Kidney tubule cell (primary cell): ENCODE data around the gene PCBP3.
"Not testable (repeated sequence)": the region's sequence is repeated elsewhere in the genome, so short reads cannot be mapped to it uniquely, and the experiment has no call there.

ENCODE experiments used
- DNase-seq: peaks from one replicate; pipeline ENCODE4 v3.0.0-alpha.2; 2018; ENCODE audit warnings: low spot score

Gene PCBP3

DNA sequence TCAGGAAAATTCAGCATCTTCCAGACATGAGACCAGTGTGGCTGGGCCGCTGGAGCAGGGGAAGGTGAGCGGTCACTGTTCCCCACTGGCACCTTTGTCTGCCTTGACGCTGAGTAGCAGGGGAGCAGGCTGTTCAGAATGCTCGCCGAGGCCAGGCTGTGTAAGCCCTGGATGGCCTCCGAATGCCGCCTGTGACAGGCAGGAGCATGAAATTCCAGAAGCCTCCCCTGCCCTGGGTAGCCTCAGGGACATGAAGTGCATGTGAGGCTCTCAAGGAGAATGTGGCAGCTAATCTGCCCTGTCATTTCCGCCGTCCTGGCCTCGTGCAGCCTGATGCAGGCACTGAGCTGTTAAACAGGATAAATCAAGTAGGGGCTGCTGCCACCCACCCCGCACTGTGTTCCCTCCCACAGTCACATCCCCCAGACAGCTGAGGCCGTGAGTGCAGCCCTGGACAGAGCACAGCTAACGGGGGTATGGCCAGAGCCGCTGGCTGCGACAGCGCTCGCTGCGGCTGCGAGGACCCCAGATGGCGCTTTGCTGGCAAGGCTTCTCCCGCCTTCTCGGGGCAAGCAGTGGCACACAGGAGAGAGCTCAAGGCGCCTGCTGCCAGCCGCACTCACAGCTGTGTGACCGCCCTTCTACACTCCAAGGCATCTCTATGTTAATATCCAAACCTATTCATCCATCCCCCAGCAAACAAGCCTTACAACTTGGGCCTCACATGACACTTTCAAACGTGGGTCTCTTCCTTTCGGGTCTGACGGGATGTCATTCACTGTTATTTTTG is 233.1 kb downstream of the PCBP3 start:
- peak; percentile 53 for DNase-seq

DNA sequence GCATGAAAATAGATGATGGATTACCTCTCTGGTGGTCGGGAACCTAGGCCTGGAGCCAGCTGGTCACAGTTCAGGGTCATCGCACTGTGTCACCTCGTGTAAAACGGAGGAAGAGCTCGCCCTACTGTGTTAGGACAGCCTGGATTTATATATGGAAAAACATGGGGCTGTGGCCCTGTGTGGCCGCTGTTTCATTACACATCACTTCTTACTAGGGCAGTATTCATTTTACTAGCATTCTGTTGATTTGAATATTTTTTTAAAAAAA is 233.6 kb downstream of the PCBP3 start:
- no peak for DNase-seq

- no peak for DNase-seq
Observed at GRCh38 chr21:45877821-45878469, 234.4 kb downstream of the PCBP3 start.

GRCh38 chr21:45880097-45881068 is 236.9 kb downstream of the PCBP3 start:
- DNase-seq, result peak; percentile 72

DNA sequence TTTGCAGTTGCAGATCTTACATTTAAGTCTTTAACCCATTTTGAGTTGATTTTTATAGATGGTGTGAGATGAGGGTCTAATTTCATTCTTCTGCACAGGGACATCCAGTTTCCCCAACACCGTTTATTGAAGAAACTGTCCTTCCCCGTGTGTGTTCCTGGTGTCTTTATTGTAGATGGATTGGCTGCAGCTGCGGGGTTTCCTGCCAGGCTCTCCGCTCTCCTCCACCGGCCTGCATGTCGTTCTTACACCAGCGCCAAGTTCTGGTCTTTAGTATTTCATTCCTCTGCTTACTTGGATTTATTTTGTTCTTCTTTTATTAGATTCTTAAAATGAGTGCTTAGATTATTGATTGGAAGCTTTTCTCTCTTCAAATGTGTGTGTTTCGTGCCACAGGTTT is 239.1 kb downstream of the PCBP3 start:
- no peak for DNase-seq

DNA sequence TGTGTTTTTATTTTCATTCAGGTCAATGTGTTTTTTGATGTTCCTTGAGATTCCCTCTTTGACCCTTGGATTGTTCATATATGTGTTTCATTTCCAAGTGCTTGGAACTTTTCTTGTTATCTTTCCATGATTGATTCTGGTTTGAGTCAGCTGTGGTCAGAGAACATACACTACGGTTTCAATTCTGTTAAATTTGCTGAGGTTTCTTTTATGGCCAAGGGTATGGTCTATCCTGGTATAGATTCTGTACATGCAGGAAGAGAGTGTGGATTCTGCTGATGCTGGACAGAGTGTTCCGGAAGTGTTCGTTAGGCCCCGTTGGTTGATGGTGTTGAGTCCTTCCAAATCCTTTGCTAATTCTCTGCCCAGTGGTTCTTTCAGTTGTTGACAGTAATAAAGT is 239.6 kb downstream of the PCBP3 start:
- DNase-seq, result no peak

- DNase-seq, result no peak
Observed at GRCh38 chr21:45885597-45885929, 242.0 kb downstream of the PCBP3 start.

DNA sequence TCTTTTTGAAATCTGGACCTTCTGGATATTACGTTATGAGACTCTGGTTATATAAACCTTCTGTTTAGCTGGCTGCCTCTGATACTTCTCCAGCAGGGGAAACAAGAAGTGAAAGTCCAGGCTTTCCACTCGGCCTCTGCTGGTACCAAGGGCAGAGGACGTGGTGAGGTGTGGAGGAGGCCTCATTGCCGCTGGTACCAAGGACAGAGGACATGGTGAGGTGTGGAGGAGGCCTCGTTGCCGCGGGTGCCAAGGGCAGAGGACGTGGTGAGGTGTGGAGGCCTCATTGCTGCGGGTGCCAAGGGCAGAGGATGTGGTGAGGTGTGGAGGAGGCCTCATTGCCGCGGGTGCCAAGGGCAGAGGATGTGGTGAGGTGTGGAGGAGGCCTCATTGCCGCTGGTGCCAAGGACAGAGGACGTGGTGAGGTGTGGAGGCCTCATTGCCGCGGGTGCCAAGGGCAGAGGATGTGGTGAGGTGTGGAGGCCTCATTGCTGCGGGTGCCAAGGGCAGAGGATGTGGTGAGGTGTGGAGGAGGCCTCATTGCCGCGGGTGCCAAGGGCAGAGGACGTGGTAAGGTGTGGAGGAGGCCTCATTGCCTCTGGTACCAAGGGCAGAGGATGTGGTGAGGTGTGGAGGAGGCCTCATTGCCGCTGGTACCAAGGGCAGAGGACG is 242.5 kb downstream of the PCBP3 start:
- not testable (repeated sequence) for DNase-seq

GRCh38 chr21:45886610-45887026 is 243.1 kb downstream of the PCBP3 start:
- DNase-seq, result no peak

GRCh38 chr21:45887120-45887611 is 243.6 kb downstream of the PCBP3 start:
- no peak for DNase-seq

DNA sequence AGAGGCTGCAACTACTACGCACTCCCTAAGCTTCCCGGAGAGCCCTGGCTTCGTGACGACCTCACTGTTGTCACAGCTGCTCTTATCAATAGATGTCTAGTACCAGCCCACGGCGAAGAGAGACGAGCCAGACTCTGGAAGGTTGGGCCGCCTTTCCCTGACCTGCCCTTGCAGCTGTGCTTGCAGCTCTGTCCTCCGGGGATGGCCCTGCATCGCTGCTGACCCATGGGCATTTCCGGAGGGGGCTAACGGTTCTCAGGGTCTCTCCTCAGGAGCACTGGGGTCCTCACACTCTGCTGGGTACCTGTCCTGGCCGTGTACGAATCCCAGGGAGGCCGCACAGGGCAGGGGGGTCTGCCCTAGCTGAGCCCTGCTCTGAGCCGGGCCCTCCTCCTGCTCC is 244.3 kb downstream of the PCBP3 start:
- no peak for DNase-seq

GRCh38 chr21:45888386-45889009 is 245.0 kb downstream of the PCBP3 start:
- no peak for DNase-seq

DNA sequence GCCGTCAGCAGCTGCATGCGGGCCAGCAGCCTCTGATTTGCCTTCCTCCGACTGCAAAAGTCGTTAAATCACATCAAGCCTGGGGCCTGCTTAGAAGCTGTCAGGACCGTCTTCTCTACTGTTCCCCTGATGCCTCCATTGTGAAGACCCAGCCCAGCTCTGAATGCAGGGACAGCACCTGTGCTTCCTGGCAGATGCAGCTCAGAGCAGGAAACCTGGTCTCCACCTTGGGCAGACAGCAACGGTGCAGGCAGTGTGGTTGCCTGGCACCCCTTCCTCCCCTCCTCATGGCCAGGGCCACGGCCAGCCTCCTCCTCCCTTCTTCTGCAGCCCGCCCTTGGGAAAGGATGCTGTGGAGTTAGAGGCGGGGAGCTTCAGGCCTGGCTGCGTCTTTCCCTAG is 245.7 kb downstream of the PCBP3 start:
- no peak for DNase-seq

- DNase-seq, result no peak
Observed at GRCh38 chr21:45889961-45890360, 246.4 kb downstream of the PCBP3 start.

GRCh38 chr21:45891388-45892155 is 248.0 kb downstream of the PCBP3 start:
- DNase-seq, result no peak

DNA sequence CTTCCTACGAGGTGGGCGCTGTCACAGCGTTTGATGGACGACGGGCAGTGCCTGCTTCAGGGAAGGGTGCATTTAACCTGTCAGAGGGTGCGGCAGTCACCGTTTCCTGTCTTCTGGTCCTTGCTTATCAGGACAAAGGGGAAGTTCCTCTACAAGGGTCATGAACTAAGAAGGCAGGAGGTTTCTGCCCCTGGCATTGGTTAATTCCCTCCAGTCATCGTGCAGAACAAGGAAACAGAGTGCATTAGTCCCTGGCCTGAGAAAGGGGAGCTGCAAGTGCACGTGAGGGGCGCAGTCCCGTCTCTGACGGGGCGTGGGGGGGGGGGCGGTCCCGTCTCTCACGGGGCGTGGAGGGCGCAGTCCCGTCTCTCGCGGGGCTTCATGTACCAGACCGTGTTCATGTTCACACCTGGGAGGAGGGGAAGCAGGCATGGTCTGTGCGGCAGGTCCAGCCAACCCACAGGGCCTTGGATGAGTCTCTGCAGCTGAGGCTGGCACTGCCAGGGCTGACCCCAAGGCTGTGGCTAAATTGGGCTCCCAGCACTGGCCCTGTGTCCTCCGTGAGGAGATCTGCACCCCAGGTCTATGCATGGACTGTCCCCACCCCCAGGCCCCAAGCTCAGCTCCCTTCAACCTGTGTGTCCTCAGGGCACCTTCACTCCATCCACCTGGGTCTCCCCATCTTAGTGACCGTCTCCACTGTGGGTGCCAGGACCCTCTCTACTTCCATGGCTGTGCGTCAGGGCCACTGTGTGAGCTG is 248.8 kb downstream of the PCBP3 start:
- peak; percentile 13 for DNase-seq

- DNase-seq, result no peak
Observed at GRCh38 chr21:45892916-45893739, 249.6 kb downstream of the PCBP3 start.

DNA sequence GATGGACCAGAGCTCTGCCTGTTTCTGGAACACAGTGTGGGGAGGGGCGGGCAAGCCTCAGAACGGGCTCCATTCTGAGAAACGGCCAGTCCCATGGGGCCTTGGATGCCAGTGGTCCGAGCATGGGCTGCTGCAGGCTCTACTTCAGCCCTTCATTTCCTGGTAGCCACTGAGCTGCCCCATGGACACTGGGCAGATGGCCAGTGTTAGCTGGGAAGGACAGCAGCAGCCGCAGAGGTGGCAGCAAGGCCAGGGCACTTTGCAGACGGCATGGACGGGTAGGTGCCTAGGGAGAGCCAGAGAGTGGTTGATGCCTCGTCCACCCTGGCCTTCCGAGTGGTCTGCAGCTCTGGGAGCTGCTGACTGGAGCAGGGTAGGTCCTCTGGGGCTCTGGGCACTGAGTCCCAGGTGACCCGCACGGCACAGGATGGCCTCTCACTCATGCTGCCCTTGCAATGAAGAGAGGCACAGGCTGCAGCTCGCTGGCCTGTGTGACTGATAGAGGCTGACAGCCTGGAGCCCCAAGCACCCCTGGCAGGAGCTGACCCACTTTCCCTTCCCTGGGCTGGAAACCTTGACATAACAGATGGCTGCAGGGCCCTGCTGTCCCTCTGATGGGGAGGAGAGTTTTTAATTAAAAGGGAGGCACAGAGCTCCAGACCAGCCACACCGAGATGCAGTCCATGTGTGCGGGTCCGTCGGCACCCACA is 250.4 kb downstream of the PCBP3 start:
- no peak for DNase-seq

DNA sequence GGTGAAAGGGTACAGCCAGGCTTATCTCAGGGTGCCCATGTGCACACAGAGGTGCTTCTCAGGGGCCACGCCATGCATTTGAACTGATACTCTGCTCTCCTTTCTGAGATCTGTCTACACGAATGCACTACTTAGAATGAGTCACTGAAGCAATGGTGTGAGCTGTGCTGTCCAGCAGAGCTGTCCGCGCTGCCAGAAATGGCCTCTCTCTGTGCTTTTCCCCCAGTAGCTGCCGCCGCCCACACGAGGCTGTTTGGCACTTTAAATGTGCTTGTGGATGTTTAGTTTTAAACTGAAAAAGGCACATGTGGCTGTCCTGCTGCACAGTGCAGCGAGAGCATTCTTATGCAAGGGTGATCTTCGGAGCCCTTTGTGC is 250.9 kb downstream of the PCBP3 start:
- DNase-seq, result no peak
